SK-N-SH (cell line): ENCODE results near the gene SLC1A1. TPM values are rescaled to one million over a fixed set of nuclear protein-coding genes. Genes with fewer than 3 reads are reported as not detected.

ENCODE experiments used
- CTCF ChIA-PET: fragments of 300-600, 350-600 bp; formaldehyde crosslinking; extraction: SDS; loops from one replicate; lab custom pipeline; 2021; lab: Yijun Ruan, JAX
- POLR2A ChIA-PET: fragments of 350-600 bp; sonication (Branson Sonifier 250); formaldehyde crosslinking; extraction: SDS; loops from one replicate; lab custom pipeline; 2020; ENCODE audit warnings: antibody characterized with exemption, inconsistent platforms; lab: Yijun Ruan, JAX
- DNase-seq: peaks from one replicate; pipeline ENCODE4 v3.0.0; 2012
- H2AFZ ChIP-seq: fragments of 200-600 bp; sonication (generic); 2 replicates; pipeline ENCODE4 v1.8.1; 2016; ENCODE audit warnings: antibody characterized with exemption, mild to moderate bottlenecking, low read depth
- H3F3A ChIP-seq: fragments of 200-600 bp; sonication (generic); replicated peaks from 2 replicates; pipeline ENCODE3; 2016; ENCODE audit warnings: antibody characterized with exemption, mild to moderate bottlenecking; ENCODE audit not compliant: insufficient read depth
- H3K27ac ChIP-seq, 2 experiments: fragments of 200-500 bp in 1 of 2; fragments of 200-600 bp in 1 of 2; sonication (Bioruptor generic) in 1 of 2; sonication (generic), shearing (Covaris generic) in 1 of 2; 2 replicates each; pipeline versions ENCODE4 v1.5.1 to v1.6.1; 2014 to 2016; ENCODE audit warnings: low read depth in 2 of 2, inconsistent platforms in 1 of 2, low read length in 1 of 2, mild to moderate bottlenecking in 1 of 2, mixed read lengths in 1 of 2
- H3K27me3 ChIP-seq: fragments of 200-600 bp; sonication (generic), shearing (Covaris generic); 2 replicates; pipeline ENCODE4 v1.6.1; 2016; ENCODE audit warnings: mixed run types; ENCODE audit not compliant: insufficient read depth
- H3K36me3 ChIP-seq, 2 experiments: fragments of 200-500 bp in 1 of 2; fragments of 200-600 bp in 1 of 2; sonication (Bioruptor generic) in 1 of 2; sonication (generic) in 1 of 2; replicated peaks in 1 of 2; 2 replicates each; pipeline versions ENCODE3 to v1.5.1; 2014 to 2016; ENCODE audit warnings: low read length in 1 of 2, mild to moderate bottlenecking in 1 of 2; ENCODE audit not compliant: insufficient read depth in 2 of 2, control insufficient read depth in 1 of 2
- H3K4me1 ChIP-seq, 2 experiments: fragments of 200-500 bp in 1 of 2; fragments of 200-600 bp in 1 of 2; sonication (Bioruptor generic) in 1 of 2; sonication (generic), shearing (Covaris generic) in 1 of 2; 2 replicates each; pipeline versions ENCODE4 v1.5.1 to v1.6.1; 2014 to 2016; ENCODE audit warnings: low read depth in 1 of 2, low read length in 1 of 2, mixed run types in 1 of 2; ENCODE audit not compliant: insufficient read depth in 2 of 2, control insufficient read depth in 1 of 2
- H3K4me2 ChIP-seq: fragments of 200-600 bp; sonication (generic), shearing (Covaris generic); 2 replicates; pipeline ENCODE4 v1.6.1; 2017; ENCODE audit warnings: mixed run types
- H3K4me3 ChIP-seq, 2 experiments: fragments of 200-500 bp in 1 of 2; fragments of 200-600 bp in 1 of 2; sonication (Bioruptor generic) in 1 of 2; sonication (generic), shearing (Covaris generic) in 1 of 2; 2 replicates each; pipeline versions ENCODE4 v1.5.1 to v1.8.1; 2014 to 2016; ENCODE audit warnings: low read depth in 2 of 2, inconsistent platforms in 1 of 2, low read length in 1 of 2, mild to moderate bottlenecking in 1 of 2, mixed read lengths in 1 of 2, moderate library complexity in 1 of 2
- H3K79me2 ChIP-seq: fragments of 200-600 bp; sonication (generic); 2 replicates; pipeline ENCODE4 v1.8.1; 2017; ENCODE audit warnings: mild to moderate bottlenecking; ENCODE audit not compliant: insufficient read depth
- H3K9ac ChIP-seq: fragments of 200-600 bp; sonication (generic); 2 replicates; pipeline ENCODE4 v1.6.1; 2017; ENCODE audit warnings: mixed run types
- H3K9me2 ChIP-seq: fragments of 200-600 bp; sonication (generic); 2 replicates; pipeline ENCODE4 v1.6.1; 2017; ENCODE audit warnings: mixed run types
- H3K9me3 ChIP-seq: fragments of 200-600 bp; sonication (generic); 2 replicates; pipeline ENCODE4 v1.6.1; 2017; ENCODE audit warnings: mixed run types, mild to moderate bottlenecking, moderate library complexity
- H4K20me1 ChIP-seq: fragments of 200-600 bp; sonication (generic); 2 replicates; pipeline ENCODE4 v1.6.1; 2017; ENCODE audit warnings: mild to moderate bottlenecking, mixed run types; ENCODE audit not compliant: insufficient read depth
- EP300 ChIP-seq, 2 experiments: IDR thresholded peaks; 2 replicates each; pipeline versions ENCODE4 v1.4.0 to v1.6.1; 2012; ENCODE audit warnings: borderline replicate concordance in 1 of 2, low read depth in 1 of 2, low read length in 1 of 2
- EZH2phosphoT487 ChIP-seq: fragments of 200-600 bp; sonication (generic); IDR thresholded peaks from 2 replicates; pipeline ENCODE4 v1.6.1; 2017; ENCODE audit warnings: low read depth, mixed run types, mild to moderate bottlenecking, antibody characterized with exemption, moderate library complexity, borderline replicate concordance
- FOSL2 ChIP-seq: IDR thresholded peaks from 2 replicates; pipeline ENCODE4 v1.4.0; 2012; ENCODE audit warnings: low read depth, mild to moderate bottlenecking, moderate library complexity, borderline replicate concordance
- FOXJ3 ChIP-seq: sonication (generic); formaldehyde crosslinking; IDR thresholded peaks from 2 replicates; pipeline ENCODE4 v1.5.1; 2020; ENCODE audit warnings: mild to moderate bottlenecking, missing genetic modification reagents
- FOXM1 ChIP-seq: IDR thresholded peaks from 2 replicates; pipeline ENCODE4 v1.4.0; 2012; ENCODE audit warnings: low read depth, mild to moderate bottlenecking
- MAX ChIP-seq: IDR thresholded peaks from 2 replicates; pipeline ENCODE4 v1.4.0; 2012; ENCODE audit warnings: low read depth
- MEF2A ChIP-seq: IDR thresholded peaks from 2 replicates; pipeline ENCODE4 v1.4.0; 2012; ENCODE audit warnings: low read depth, borderline replicate concordance
- NFIC ChIP-seq: IDR thresholded peaks from 2 replicates; pipeline ENCODE4 v1.4.0; 2012; ENCODE audit warnings: borderline replicate concordance
- POLR2AphosphoS5 ChIP-seq: IDR thresholded peaks from 2 replicates; pipeline ENCODE4 v1.6.1; 2012; ENCODE audit warnings: low read depth, low read length
- RCOR1 ChIP-seq: fragments of 150-350 bp; IDR thresholded peaks from 2 replicates; pipeline ENCODE4 v1.6.1; 2017; ENCODE audit warnings: antibody characterized with exemption, low read length
- REST ChIP-seq: IDR thresholded peaks from 2 replicates; pipeline ENCODE4 v1.6.1; 2012; ENCODE audit warnings: mild to moderate bottlenecking, low read depth, low read length, moderate library complexity
- RXRA ChIP-seq: IDR thresholded peaks from 2 replicates; pipeline ENCODE4 v1.4.0; 2012; ENCODE audit warnings: low read depth, mild to moderate bottlenecking, borderline replicate concordance
- SIN3A ChIP-seq: IDR thresholded peaks from 2 replicates; pipeline ENCODE4 v1.6.1; 2012; ENCODE audit warnings: low read depth, mild to moderate bottlenecking, low read length, moderate library complexity, borderline replicate concordance
- TAF1 ChIP-seq: IDR thresholded peaks from 2 replicates; pipeline ENCODE4 v1.6.1; 2012; ENCODE audit warnings: low read depth, mild to moderate bottlenecking, low read length, moderate library complexity, borderline replicate concordance
- TCF12 ChIP-seq: IDR thresholded peaks from 2 replicates; pipeline ENCODE4 v1.4.0; 2012
- TEAD4 ChIP-seq: IDR thresholded peaks from 2 replicates; pipeline ENCODE4 v1.4.0; 2012; ENCODE audit warnings: mild to moderate bottlenecking, borderline replicate concordance; ENCODE audit not compliant: insufficient read depth
- USF1 ChIP-seq: IDR thresholded peaks from 2 replicates; pipeline ENCODE4 v1.4.0; 2012; ENCODE audit warnings: low read depth, borderline replicate concordance
- YY1 ChIP-seq: IDR thresholded peaks from 2 replicates; pipeline ENCODE4 v1.4.0; 2012; ENCODE audit warnings: low read depth, mild to moderate bottlenecking
- ZBTB33 ChIP-seq: IDR thresholded peaks from 2 replicates; pipeline ENCODE4 v1.4.0; 2012; ENCODE audit warnings: low read depth, borderline replicate concordance
- WGBS: methylation state at CpG from one replicate; pipeline ENCODE4 v1.1.6; 2017; ENCODE audit warnings: low lambda C conversion rate; 5-methylcytosine and 5-hydroxymethylcytosine counted together
- polyA plus RNA-seq, 3 experiments: library from polyadenylated mRNA; depleted of rRNA; stranded (reverse); fragments of >200 nt; gene quantifications; 2 replicates each; pipeline ENCODE4 v1.2.3, GENCODE V29; 2012

Gene SLC1A1
- polyA plus RNA-seq, 1 of the 3 experiments (the other 2 are of a cell fraction): 0.23 TPM

GRCh38 chr9:4520055-4520454, 29.8 kb downstream of the SLC1A1 start:
- Histone ChIP-seq H3F3A (no peaks in the 10 kb centered on the region), H3K4me1 (no peaks in the 10 kb centered on the region; a peak in 1 of 4 replicates), H3K4me2 (no peak overlapping the region), H3K79me2 (no peaks in the 10 kb centered on the region), H3K9ac (no peak overlapping the region), H4K20me1 (no peaks in the 10 kb centered on the region), H3K4me3 (no peak overlapping the region), H2AFZ (no peak overlapping the region), H3K27me3 (no peaks in the 10 kb centered on the region), H3K9me2 (no peaks in the 10 kb centered on the region), H3K27ac (no peak overlapping the region), H3K36me3 (no peaks in the 10 kb centered on the region), H3K9me3 (no peaks in the 10 kb centered on the region)
- TF ChIP-seq TEAD4: no peak
- TF ChIP-seq RCOR1: no peak
- TF ChIP-seq TCF12: no peak
- TF ChIP-seq FOXJ3 (CRISPR knock-in tag): no peak
- TF ChIP-seq SIN3A: no peak
- TF ChIP-seq FOXM1: no peak
- TF ChIP-seq ZBTB33: no peak
- no peak for TF ChIP-seq FOSL2
- no peak for TF ChIP-seq USF1
- TF ChIP-seq YY1: no peak
- ChIA-PET POLR2A (no interaction called here), CTCF (interaction anchor here (0.8 kb wide), 1 partner anchor 29 kb away, joined by 3 read pairs; no protein-coding TSS in a partner anchor)
- no peak for DNase-seq
- 40% methylated on average over 2 of the region's 2 CpGs for WGBS

- Histone ChIP-seq H3K4me3 (no peak overlapping the region), H3K4me2 (no peak overlapping the region), H3K9me2 (no peaks in the 10 kb centered on the region), H3K27me3 (no peaks in the 10 kb centered on the region), H3K27ac (peak overlapping the region in 1 of 2 experiments; percentile 58; a peak in 2 of 4 replicates), H3K79me2 (no peaks in the 10 kb centered on the region), H3K4me1 (no peaks in the 10 kb centered on the region), H3F3A (peaks cover 7% of the 10 kb centered on the region), H2AFZ (no peak overlapping the region), H3K9ac (no peak overlapping the region), H3K9me3 (no peaks in the 10 kb centered on the region), H4K20me1 (no peaks in the 10 kb centered on the region), H3K36me3 (no peaks in the 10 kb centered on the region)
- ChIA-PET CTCF (no interaction called here), POLR2A (no interaction called here)
- DNase-seq: no peak
- WGBS: 63% methylated on average over 6 of the region's 6 CpGs
- TF ChIP-seq FOSL2 (no peak), POLR2AphosphoS5 (no peak), MEF2A (no peak), EZH2phosphoT487 (no peak), TEAD4 (no peak), RCOR1 (no peak), RXRA (no peak), TCF12 (no peak), TAF1 (no peak), FOXM1 (no peak), REST (no peak), EP300 (IDR thresholded peaks at IDR 0.05; ENCODE audit: borderline replicate concordance in 1 of 2, low read depth in 1 of 2, low read length in 1 of 2) (no peak), NFIC (no peak), MAX (no peak)
Observed at GRCh38 chr9:4530375-4530774, 40.1 kb downstream of the SLC1A1 start.
